GM12801 (cell line): Measurements from ENCODE around the gene PLCG1.

Experiments used
- CTCF ChIP-seq: IDR thresholded peaks from one replicate; pipeline ENCODE4 v1.5.1; 2011; ENCODE audit warnings: control low read depth; ENCODE audit not compliant: insufficient read length; ENCODE audit errors: extremely low read depth

The PLCG1 gene

GRCh38 chr20:41161886-41162285 lies 24.5 kb downstream of the PLCG1 start:
- TF ChIP-seq CTCF = no peak

- TF ChIP-seq CTCF = no peak
Measured at GRCh38 chr20:41162396-41162795, 25.1 kb downstream of the PLCG1 start.

GRCh38 chr20:41163821-41164220 lies 26.5 kb downstream of the PLCG1 start:
- TF ChIP-seq CTCF = no peak

- TF ChIP-seq CTCF = no peak
Measured at GRCh38 chr20:41165001-41165882, 27.9 kb downstream of the PLCG1 start.

- no peak for TF ChIP-seq CTCF
Measured at GRCh38 chr20:41166201-41167117, 29.1 kb downstream of the PLCG1 start.

GRCh38 chr20:41167118-41167470 lies 29.8 kb downstream of the PLCG1 start:
- TF ChIP-seq CTCF = no peak

- TF ChIP-seq CTCF = no peak
Measured at GRCh38 chr20:41167481-41168253, 30.3 kb downstream of the PLCG1 start.
